ENCODE data around the gene SOAT2. TPM values are rescaled to one million over a fixed set of nuclear protein-coding genes. Genes with fewer than 3 reads are reported as not detected.

SOAT2 gene
- polyA plus RNA-seq, 1 experiment, result not detected

- POLR2A ChIA-PET, result interaction anchor here (1.6 to 2.2 kb wide), 2 partner anchors 23 to 36 kb away, joined by 5 to 12 read pairs; partner anchors contain the start of gene SPRYD3
- H3K27ac ChIP-seq (ENCODE audit: low read depth, low read length), result no peak overlapping the region
- H3K4me3 ChIP-seq (ENCODE audit: low read depth, low read length), result no peak overlapping the region
- no peak for TF ChIP-seq CTCF (IDR thresholded peaks at IDR 0.05; ENCODE audit: low read depth, low read length)
- CTCF ChIA-PET, result interaction anchor here (0.5 to 7.0 kb wide), 3 partner anchors 31 to 57 kb away, joined by 4 to 120 read pairs (median 5); no protein-coding TSS in a partner anchor
- DNase-seq (ENCODE audit: low read depth, low spot score), result no peak
- H3K9me3 ChIP-seq (ENCODE audit: control insufficient read depth, insufficient read depth, low read length), result no peaks in the 10 kb centered on the region
- H3K27me3 ChIP-seq (ENCODE audit: control insufficient read depth, insufficient read depth, low read length), result no peaks in the 10 kb centered on the region
These were observed 1.1 kb upstream of the SOAT2 start for GRCh38 chr12:53101931-53102781.

- ChIA-PET POLR2A (interaction anchor here (0.6 kb wide), 2 partner anchors 38 to 280 kb away, joined by 3 to 5 read pairs; no protein-coding TSS in a partner anchor), CTCF (interaction anchor here (0.7 to 1.0 kb wide), 2 partner anchors 72 to 94 kb away, joined by 3 to 7 read pairs; no protein-coding TSS in a partner anchor)
- no peak for TF ChIP-seq CTCF (IDR thresholded peaks at IDR 0.05; ENCODE audit: low read depth, low read length)
- Histone ChIP-seq H3K9me3 (ENCODE audit: control insufficient read depth, insufficient read depth, low read length) (no peaks in the 10 kb centered on the region), H3K27me3 (ENCODE audit: control insufficient read depth, insufficient read depth, low read length) (no peaks in the 10 kb centered on the region), H3K27ac (ENCODE audit: low read depth, low read length) (no peak overlapping the region), H3K4me3 (ENCODE audit: low read depth, low read length) (no peak overlapping the region)
- no peak for DNase-seq (ENCODE audit: low read depth, low spot score)
These were observed 597 bp downstream of the SOAT2 start for GRCh38 chr12:53103860-53104305.

GRCh38 chr12:53105256-53105655 lies 2.0 kb downstream of the SOAT2 start:
- TF ChIP-seq CTCF (IDR thresholded peaks at IDR 0.05; ENCODE audit: low read depth, low read length), result no peak
- H3K27ac ChIP-seq (ENCODE audit: low read depth, low read length), result no peak overlapping the region
- H3K4me3 ChIP-seq (ENCODE audit: low read depth, low read length), result no peak overlapping the region
- H3K9me3 ChIP-seq (ENCODE audit: control insufficient read depth, insufficient read depth, low read length), result no peaks in the 10 kb centered on the region
- CTCF ChIA-PET, result no interaction called here
- DNase-seq (ENCODE audit: low read depth, low spot score), result no peak
- POLR2A ChIA-PET, result no interaction called here
- H3K27me3 ChIP-seq (ENCODE audit: control insufficient read depth, insufficient read depth, low read length), result no peaks in the 10 kb centered on the region

GRCh38 chr12:53105712-53106439 lies 2.6 kb downstream of the SOAT2 start:
- Histone ChIP-seq H3K27ac (ENCODE audit: low read depth, low read length) (no peak overlapping the region), H3K4me3 (ENCODE audit: low read depth, low read length) (no peak overlapping the region), H3K9me3 (ENCODE audit: control insufficient read depth, insufficient read depth, low read length) (no peaks in the 10 kb centered on the region), H3K27me3 (ENCODE audit: control insufficient read depth, insufficient read depth, low read length) (no peaks in the 10 kb centered on the region)
- ChIA-PET CTCF (interaction anchor here (1.0 kb wide), 1 partner anchor 54 kb away, joined by 3 read pairs; no protein-coding TSS in a partner anchor), POLR2A (no interaction called here)
- no peak for TF ChIP-seq CTCF (IDR thresholded peaks at IDR 0.05; ENCODE audit: low read depth, low read length)
- no peak for DNase-seq (ENCODE audit: low read depth, low spot score)
